Fibroblast of lung (primary cell): Measurements from ENCODE around the gene CFAP92. TPM values are rescaled to one million over a fixed set of nuclear protein-coding genes. Genes with fewer than 3 reads are reported as not detected.

Experiments used
- DNase-seq, 2 donors: peaks; one replicate each; pipeline versions ENCODE4 v3.0.0 to v3.0.0-alpha.2; 2010; ENCODE audit warnings: low read depth in 2 of 2
- H2AFZ ChIP-seq: 2 replicates; pipeline ENCODE4 v1.5.1; 2012; ENCODE audit warnings: low read length, control low read depth, inconsistent platforms
- H3K27ac ChIP-seq: 2 replicates; pipeline ENCODE4 v1.5.1; 2011; ENCODE audit warnings: low read length, control low read depth; ENCODE audit not compliant: insufficient read depth
- H3K27me3 ChIP-seq: 2 replicates; pipeline ENCODE4 v1.5.1; 2011; ENCODE audit warnings: mild to moderate bottlenecking, low read length; ENCODE audit not compliant: control insufficient read depth, insufficient read depth
- H3K36me3 ChIP-seq: 2 replicates; pipeline ENCODE4 v1.5.1; 2011; ENCODE audit warnings: low read length; ENCODE audit not compliant: control insufficient read depth, insufficient read depth
- H3K4me1 ChIP-seq: 2 replicates; pipeline ENCODE4 v1.5.1; 2011; ENCODE audit warnings: low read length; ENCODE audit not compliant: control insufficient read depth, insufficient read depth; ENCODE audit errors: extremely low read depth
- H3K4me2 ChIP-seq: 2 replicates; pipeline ENCODE4 v1.5.1; 2011; ENCODE audit warnings: low read length, control low read depth; ENCODE audit not compliant: insufficient read depth; ENCODE audit errors: extremely low read depth
- H3K4me3 ChIP-seq, 4 experiments: fragments of 200-600 bp in 1 of 4; sonication (generic) in 1 of 4; replicated peaks in 1 of 4; 2 replicates each; pipeline ENCODE4 v1.5.1; 2011 to 2016; ENCODE audit warnings: low read length in 4 of 4, low read depth in 3 of 4, mild to moderate bottlenecking in 3 of 4, control low read depth in 2 of 4, inconsistent platforms in 1 of 4, mixed read lengths in 1 of 4; ENCODE audit not compliant: insufficient read depth in 1 of 4; ENCODE audit errors: control extremely low read depth in 1 of 4
- H3K79me2 ChIP-seq: 2 replicates; pipeline ENCODE4 v1.5.1; 2012; ENCODE audit warnings: mild to moderate bottlenecking, low read length, inconsistent platforms; ENCODE audit not compliant: control insufficient read depth, insufficient read depth
- H3K9ac ChIP-seq: 2 replicates; pipeline ENCODE4 v1.5.1; 2011; ENCODE audit warnings: mild to moderate bottlenecking, low read length, control low read depth; ENCODE audit not compliant: insufficient read depth
- H3K9me3 ChIP-seq: 2 replicates; pipeline ENCODE4 v1.5.1; 2012; ENCODE audit warnings: low read depth, low read length; ENCODE audit not compliant: control insufficient read depth, insufficient read depth
- H4K20me1 ChIP-seq: 2 replicates; pipeline ENCODE4 v1.5.1; 2011; ENCODE audit warnings: low read length; ENCODE audit not compliant: control insufficient read depth, insufficient read depth; ENCODE audit errors: extremely low read depth
- CTCF ChIP-seq, 2 donors: IDR thresholded peaks in 1 of 2; conservative IDR thresholded peaks in 1 of 2; 1 replicate in 1 of 2; 2 replicates in 1 of 2; pipeline ENCODE4 v1.5.1; 2011 to 2012; ENCODE audit warnings: low read length in 2 of 2, control low read depth in 1 of 2, inconsistent platforms in 1 of 2, low read depth in 1 of 2, mild to moderate bottlenecking in 1 of 2
- EZH2 ChIP-seq: IDR thresholded peaks from 2 replicates; pipeline ENCODE4 v1.5.1; 2012; ENCODE audit warnings: low read length, control low read depth, mild to moderate bottlenecking; ENCODE audit errors: missing control alignments
- polyA plus RNA-seq, 2 donors: library from polyadenylated mRNA; depleted of rRNA in 1 of 2; stranded (reverse) in 1 of 2; unstranded in 1 of 2; fragments of >200 nt; gene quantifications; 2 replicates each; pipeline ENCODE4 v1.2.1, GENCODE V29; 2011 to 2012; ENCODE audit warnings: missing spikeins in 1 of 2
- total RNA-seq: library from RNA; depleted of rRNA; stranded (reverse); fragments of >200 nt; gene quantifications from 2 replicates; pipeline ENCODE4 v1.2.1, GENCODE V29; 2014

Gene CFAP92
- total and polyA plus RNA-seq, 2 donors (not counting 1 experiment from before 2014, with no cell fraction given): 0.07 TPM; not detected in 1

- DNase-seq: no peak
- Histone ChIP-seq H3K4me3 (no peak overlapping the region), H3K36me3 (no peaks in the 10 kb centered on the region), H3K27ac (no peak overlapping the region), H4K20me1 (no peaks in the 10 kb centered on the region), H3K9ac (no peak overlapping the region), H3K27me3 (peaks cover 2% of the 10 kb centered on the region), H3K79me2 (no peaks in the 10 kb centered on the region), H3K4me2 (no peak overlapping the region), H2AFZ (no peak overlapping the region), H3K9me3 (no peaks in the 10 kb centered on the region), H3K4me1 (no peaks in the 10 kb centered on the region)
- no peak for TF ChIP-seq EZH2
- no peak for TF ChIP-seq CTCF (conservative IDR thresholded peaks at IDR 0.05 in 1 of 2, IDR thresholded peaks at IDR 0.05 in 1 of 2; ENCODE audit: low read depth in 1 of 2, low read length in 2 of 2)
Measured at GRCh38 chr3:128988286-128988685, 5.6 kb downstream of the CFAP92 start.

GRCh38 chr3:128987302-128988100 is 6.4 kb downstream of the CFAP92 start:
- Histone ChIP-seq H3K79me2 (no peaks in the 10 kb centered on the region), H3K4me2 (no peak overlapping the region), H3K4me1 (no peaks in the 10 kb centered on the region), H3K27me3 (no peaks in the 10 kb centered on the region), H3K9ac (no peak overlapping the region), H4K20me1 (no peaks in the 10 kb centered on the region), H3K9me3 (no peaks in the 10 kb centered on the region), H3K4me3 (no peak overlapping the region), H2AFZ (no peak overlapping the region), H3K36me3 (no peaks in the 10 kb centered on the region), H3K27ac (no peak overlapping the region)
- DNase-seq: no peak
- TF ChIP-seq EZH2 (no peak), CTCF (conservative IDR thresholded peaks at IDR 0.05 in 1 of 2, IDR thresholded peaks at IDR 0.05 in 1 of 2; ENCODE audit: low read depth in 1 of 2, low read length in 2 of 2) (no peak)

GRCh38 chr3:128984596-128984995 is 9.3 kb downstream of the CFAP92 start:
- Histone ChIP-seq H3K79me2 (no peaks in the 10 kb centered on the region), H3K27me3 (no peaks in the 10 kb centered on the region), H3K4me2 (no peak overlapping the region), H3K4me3 (no peak overlapping the region), H3K27ac (no peak overlapping the region), H3K36me3 (no peaks in the 10 kb centered on the region), H3K9ac (no peak overlapping the region), H3K9me3 (no peaks in the 10 kb centered on the region), H3K4me1 (no peaks in the 10 kb centered on the region), H4K20me1 (no peaks in the 10 kb centered on the region), H2AFZ (no peak overlapping the region)
- no peak for TF ChIP-seq EZH2
- TF ChIP-seq CTCF (conservative IDR thresholded peaks at IDR 0.05 in 1 of 2, IDR thresholded peaks at IDR 0.05 in 1 of 2; ENCODE audit: low read depth in 1 of 2, low read length in 2 of 2): no peak
- peak; percentile 7 to 28 for DNase-seq
